Hepatocyte (in vitro differentiated cells): Measurements from ENCODE around the gene AGO3. TPM values are rescaled to one million over a fixed set of nuclear protein-coding genes. Genes with fewer than 3 reads are reported as not detected.
A peak's percentile ranks its signal among the peaks of the same experiment; 100 is the strongest.

Source experiments
- DNase-seq: peaks from one replicate; pipeline ENCODE4 v3.0.0-alpha.2; 2016; ENCODE audit warnings: low spot score
- H2AFZ ChIP-seq: fragments of 200-600 bp; sonication (generic); 2 replicates; pipeline ENCODE4 v1.6.0; 2016; ENCODE audit warnings: antibody characterized with exemption, mild to moderate bottlenecking
- H3K27ac ChIP-seq: fragments of 200-600 bp; sonication (generic); 2 replicates; pipeline ENCODE4 v1.5.1; 2016; ENCODE audit warnings: mild to moderate bottlenecking
- H3K27me3 ChIP-seq: fragments of 200-600 bp; sonication (generic); 2 replicates; pipeline ENCODE4 v1.6.1; 2016
- H3K36me3 ChIP-seq: fragments of 200-600 bp; sonication (generic); replicated peaks from 2 replicates; pipeline ENCODE4 v1.5.1; 2016; ENCODE audit warnings: low read depth; ENCODE audit not compliant: insufficient read depth
- H3K4me1 ChIP-seq: fragments of 200-600 bp; sonication (generic); 2 replicates; pipeline ENCODE4 v1.5.1; 2016; ENCODE audit warnings: mild to moderate bottlenecking, moderate library complexity; ENCODE audit not compliant: insufficient read depth
- H3K4me2 ChIP-seq: fragments of 200-600 bp; sonication (generic); 2 replicates; pipeline ENCODE4 v1.6.0; 2016
- H3K4me3 ChIP-seq: fragments of 200-600 bp; sonication (generic); 2 replicates; pipeline ENCODE4 v1.5.1; 2016; ENCODE audit warnings: mild to moderate bottlenecking
- H3K79me2 ChIP-seq: fragments of 200-600 bp; sonication (generic); 2 replicates; pipeline ENCODE4 v1.6.0; 2017; ENCODE audit warnings: mild to moderate bottlenecking
- H3K9me2 ChIP-seq: fragments of 200-600 bp; sonication (generic); replicated peaks from 2 replicates; pipeline ENCODE4 v1.6.0; 2017; ENCODE audit warnings: mild to moderate bottlenecking; ENCODE audit not compliant: insufficient read depth
- H3K9me3 ChIP-seq: fragments of 200-600 bp; sonication (generic); 2 replicates; pipeline ENCODE4 v1.5.1; 2016; ENCODE audit warnings: low read depth, mild to moderate bottlenecking
- H4K20me1 ChIP-seq: fragments of 200-600 bp; sonication (generic); 2 replicates; pipeline ENCODE4 v1.6.0; 2016; ENCODE audit warnings: mild to moderate bottlenecking; ENCODE audit not compliant: insufficient read depth, poor library complexity, severe bottlenecking
- EZH2 ChIP-seq: fragments of 200-600 bp; sonication (generic); IDR thresholded peaks from 2 replicates; pipeline ENCODE4 v1.6.1; 2016; ENCODE audit warnings: antibody characterized with exemption, mild to moderate bottlenecking, borderline replicate concordance
- EZH2phosphoT487 ChIP-seq: fragments of 200-600 bp; sonication (generic); IDR thresholded peaks from one replicate; pipeline ENCODE4 v1.6.1; 2018; ENCODE audit warnings: antibody characterized with exemption, mild to moderate bottlenecking, low read depth, moderate library complexity; ENCODE audit not compliant: unreplicated experiment, severe bottlenecking
- WGBS: methylation state at CpG from one replicate; pipeline ENCODE4 v1.1.6; 2016; ENCODE audit warnings: low lambda C conversion rate; ENCODE audit errors: missing lambda C conversion rate; 5-methylcytosine and 5-hydroxymethylcytosine counted together
- polyA plus RNA-seq: library from polyadenylated mRNA; unstranded; fragments of >200 nt; fragmentation: Nextera tagmentation; extraction: Ambion mirVana; gene quantifications from 2 replicates; pipeline ENCODE4 v1.2.1, GENCODE V29; 2016
- total RNA-seq: library from RNA; depleted of rRNA; stranded (reverse); fragments of >200 nt; gene quantifications from 2 replicates; pipeline ENCODE4 v1.2.3, GENCODE V29; 2014
- TF ChIP-seq, protein P1 (sequence below): fragments of 200-600 bp; sonication (generic); IDR thresholded peaks from 2 replicates; pipeline ENCODE4 v1.5.1; 2016; ENCODE audit warnings: antibody characterized with exemption, mild to moderate bottlenecking; ENCODE audit not compliant: poor library complexity

Gene AGO3
- total and polyA plus RNA-seq, 2 experiments from 2014 or later = 16.9 to 24.4 TPM

DNA sequence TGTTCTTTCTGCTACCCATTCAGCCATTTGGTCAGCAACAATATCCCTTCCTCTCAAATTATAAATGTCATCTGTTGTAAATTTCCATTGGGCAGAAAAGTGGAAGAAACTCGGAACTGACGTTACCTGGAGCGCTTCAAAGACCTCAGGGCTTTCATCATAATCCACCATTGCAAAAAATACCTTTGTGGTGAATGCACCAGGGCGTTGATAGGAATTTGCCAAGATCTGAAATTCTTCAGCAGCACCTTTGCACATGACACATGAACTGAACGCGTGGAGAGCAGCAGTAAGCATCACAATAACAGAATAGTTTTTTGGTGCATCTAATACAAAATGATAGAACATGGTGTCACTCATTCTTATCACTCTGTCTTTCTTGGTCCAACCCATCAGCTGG, 149.9 kb downstream of the AGO3 start:
- WGBS = 76% methylated on average over 6 of the region's 6 CpGs

DNA sequence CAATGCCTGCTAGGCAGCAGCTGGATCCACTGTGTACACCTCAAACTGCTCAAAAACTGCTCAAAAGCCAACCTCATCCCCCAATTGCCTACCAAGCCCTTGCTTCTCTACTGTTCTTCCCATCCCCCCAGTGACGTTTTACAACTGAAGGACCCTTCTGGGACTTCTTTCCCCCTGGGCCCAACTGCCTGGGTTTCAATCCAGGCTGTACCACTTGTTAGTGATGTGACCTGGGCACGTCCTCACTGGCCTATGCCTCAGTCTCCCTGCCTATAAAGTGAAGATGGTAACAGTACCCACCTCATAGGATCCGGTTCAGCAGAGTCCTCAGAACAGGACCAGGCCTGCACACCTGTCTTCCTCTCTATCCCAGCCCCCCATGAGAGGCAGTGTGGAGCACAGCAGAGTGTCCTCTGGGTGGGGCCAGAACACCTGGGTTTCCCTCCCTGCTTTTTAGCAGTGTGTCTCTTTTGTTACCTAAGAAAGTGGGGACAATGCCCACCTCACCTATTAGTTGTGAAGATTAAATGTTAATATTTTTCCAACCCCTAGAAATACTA, 151.1 kb downstream of the AGO3 start:
- DNase-seq = no peak
- Histone ChIP-seq H3K4me1 (peaks cover 4% of the 10 kb centered on the region), H3K27me3 (no peaks in the 10 kb centered on the region), H2AFZ (no peak overlapping the region), H3K27ac (no peak overlapping the region), H3K36me3 (no peaks in the 10 kb centered on the region), H4K20me1 (no peaks in the 10 kb centered on the region), H3K4me3 (no peak overlapping the region), H3K79me2 (no peaks in the 10 kb centered on the region), H3K4me2 (no peak overlapping the region), H3K9me3 (no peaks in the 10 kb centered on the region), H3K9me2 (no peaks in the 10 kb centered on the region)
- WGBS = 82% methylated on average over 3 of the region's 3 CpGs
- no peak for TF ChIP-seq EZH2phosphoT487

More for the DNA sequence above, 149.9 kb downstream of the AGO3 start:
- H3K27me3 ChIP-seq = no peaks in the 10 kb centered on the region
- no peak overlapping the region for H2AFZ ChIP-seq
- no peaks in the 10 kb centered on the region for H4K20me1 ChIP-seq
- H3K79me2 ChIP-seq = no peaks in the 10 kb centered on the region
- no peaks in the 10 kb centered on the region for H3K36me3 ChIP-seq
- no peak for DNase-seq
- no peaks in the 10 kb centered on the region for H3K9me3 ChIP-seq
- H3K9me2 ChIP-seq = no peaks in the 10 kb centered on the region
- no peak overlapping the region for H3K4me3 ChIP-seq
- TF ChIP-seq EZH2phosphoT487 = no peak
- TF ChIP-seq, protein P1, sequence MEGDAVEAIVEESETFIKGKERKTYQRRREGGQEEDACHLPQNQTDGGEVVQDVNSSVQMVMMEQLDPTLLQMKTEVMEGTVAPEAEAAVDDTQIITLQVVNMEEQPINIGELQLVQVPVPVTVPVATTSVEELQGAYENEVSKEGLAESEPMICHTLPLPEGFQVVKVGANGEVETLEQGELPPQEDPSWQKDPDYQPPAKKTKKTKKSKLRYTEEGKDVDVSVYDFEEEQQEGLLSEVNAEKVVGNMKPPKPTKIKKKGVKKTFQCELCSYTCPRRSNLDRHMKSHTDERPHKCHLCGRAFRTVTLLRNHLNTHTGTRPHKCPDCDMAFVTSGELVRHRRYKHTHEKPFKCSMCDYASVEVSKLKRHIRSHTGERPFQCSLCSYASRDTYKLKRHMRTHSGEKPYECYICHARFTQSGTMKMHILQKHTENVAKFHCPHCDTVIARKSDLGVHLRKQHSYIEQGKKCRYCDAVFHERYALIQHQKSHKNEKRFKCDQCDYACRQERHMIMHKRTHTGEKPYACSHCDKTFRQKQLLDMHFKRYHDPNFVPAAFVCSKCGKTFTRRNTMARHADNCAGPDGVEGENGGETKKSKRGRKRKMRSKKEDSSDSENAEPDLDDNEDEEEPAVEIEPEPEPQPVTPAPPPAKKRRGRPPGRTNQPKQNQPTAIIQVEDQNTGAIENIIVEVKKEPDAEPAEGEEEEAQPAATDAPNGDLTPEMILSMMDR = no peak
- TF ChIP-seq EZH2 = no peak
- peaks cover 4% of the 10 kb centered on the region for H3K4me1 ChIP-seq
- H3K27ac ChIP-seq = no peak overlapping the region
- H3K4me2 ChIP-seq = no peak overlapping the region

DNA sequence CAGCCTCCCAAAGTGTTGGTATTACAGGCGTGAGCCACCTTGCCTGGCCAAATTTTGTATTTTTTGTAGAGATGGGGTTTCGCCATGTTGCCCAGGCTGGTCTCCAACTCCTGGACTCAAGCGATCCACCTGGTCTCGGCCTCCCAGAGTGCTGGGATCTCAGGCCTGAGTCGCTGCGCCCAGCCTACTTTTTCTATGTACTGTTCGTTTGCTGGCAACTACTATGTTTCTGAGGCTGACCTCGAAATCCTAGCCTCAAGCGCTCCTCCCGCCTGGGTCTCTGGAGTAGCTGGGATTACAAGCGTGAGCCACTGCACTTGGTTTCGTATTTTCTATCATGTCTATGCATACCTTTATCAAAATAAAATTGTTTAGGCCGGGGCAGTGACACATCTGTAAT, 152.3 kb downstream of the AGO3 start:
- Histone ChIP-seq H3K4me3 (no peak overlapping the region), H3K4me2 (peak overlapping the region; percentile 97), H3K27ac (no peak overlapping the region), H4K20me1 (no peaks in the 10 kb centered on the region), H3K4me1 (peaks cover 5% of the 10 kb centered on the region), H3K36me3 (no peaks in the 10 kb centered on the region), H3K27me3 (no peaks in the 10 kb centered on the region), H2AFZ (peak overlapping the region; percentile 84), H3K9me3 (no peaks in the 10 kb centered on the region), H3K9me2 (no peaks in the 10 kb centered on the region), H3K79me2 (no peaks in the 10 kb centered on the region)
- 94% methylated on average over 13 of the region's 13 CpGs for WGBS
- no peak for DNase-seq
- TF ChIP-seq, protein P1 = no peak
- TF ChIP-seq EZH2 = no peak
- no peak for TF ChIP-seq EZH2phosphoT487

DNA sequence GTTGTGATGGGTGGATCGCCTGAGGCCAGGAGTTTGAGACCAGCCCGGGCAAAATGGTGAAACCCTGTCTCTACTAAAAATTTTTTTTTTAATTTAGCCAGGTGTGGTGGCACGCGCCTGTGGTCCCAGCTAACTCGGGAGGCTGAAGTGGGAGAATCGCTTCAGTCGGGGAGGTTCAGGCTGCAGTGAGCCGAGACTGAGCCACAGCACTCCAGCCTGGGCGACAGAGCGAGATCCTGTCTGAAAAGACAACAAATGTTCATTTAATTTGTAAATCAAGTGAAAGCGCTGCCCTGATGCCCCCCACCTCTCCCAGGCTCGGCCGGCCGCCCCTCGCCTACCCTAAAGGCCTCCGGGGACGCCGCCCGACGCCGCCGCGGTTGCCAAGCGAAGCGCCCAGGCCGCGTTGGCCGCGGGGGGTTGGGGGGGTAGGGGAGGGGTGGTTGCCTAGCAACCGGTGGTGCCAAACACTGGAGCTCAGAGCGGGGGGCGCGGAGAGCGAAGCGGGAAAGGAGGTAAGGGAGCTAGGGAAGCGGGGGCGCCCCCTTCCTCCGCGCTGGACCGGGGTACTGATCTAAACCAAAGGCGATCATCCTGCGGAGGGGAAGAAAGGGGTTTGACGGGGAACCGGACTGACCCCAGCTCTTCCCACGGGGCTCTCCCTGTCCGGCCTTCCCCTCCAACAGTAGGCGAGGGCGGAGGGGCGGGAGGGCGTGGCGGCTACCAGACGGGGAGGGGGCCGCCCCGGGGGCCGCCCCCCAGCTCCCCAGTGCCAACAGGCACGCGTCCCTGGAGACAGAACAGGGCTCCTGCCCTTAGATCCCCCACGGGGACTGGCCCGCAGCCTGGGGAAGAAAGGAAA, 153.0 kb downstream of the AGO3 start, which contains the start of gene TEKT2:
TEKT2 (plus strand) TSS at position 460 of the 862 bp plus-strand sequence. CDS start 828 bp downstream, outside the sequence.
- peak; percentile 80 for DNase-seq
- peak within 1 kb of the TSS; percentile 55 for H3K4me3 ChIP-seq
- no peaks in the 10 kb centered on the region for H3K27me3 ChIP-seq
- H3K4me1 ChIP-seq = peaks cover 9% of the 10 kb centered on the region
- no peak for TF ChIP-seq EZH2
- TF ChIP-seq, protein P1 = peak; percentile 17
- H3K4me2 ChIP-seq = peak within 1 kb of the TSS; percentile 97
- no peak within 1 kb of the TSS for H3K27ac ChIP-seq
- H3K79me2 ChIP-seq = peaks cover under 1% of the 10 kb centered on the region
- no peaks in the 10 kb centered on the region for H3K9me2 ChIP-seq
- peak within 1 kb of the TSS; percentile 84 for H2AFZ ChIP-seq
- H4K20me1 ChIP-seq = no peaks in the 10 kb centered on the region
- WGBS = 15% methylated on average over 38 of the region's 59 CpGs
- no peaks in the 10 kb centered on the region for H3K36me3 ChIP-seq
- H3K9me3 ChIP-seq = no peaks in the 10 kb centered on the region
